ENCODE measurements around the gene DTNB.

DTNB gene

GRCh38 chr2:25639131-25639530 is 34.2 kb downstream of the DTNB start:
- TF ChIP-seq FOXM1 (IDR thresholded peaks at IDR 0.05; ENCODE audit: borderline replicate concordance, low read depth), result no peak

- TF ChIP-seq CEBPB (IDR thresholded peaks at IDR 0.05), result no peak
- TF ChIP-seq RAD21 (IDR thresholded peaks at IDR 0.05; ENCODE audit: low read depth), result no peak
- TF ChIP-seq TCF12 (IDR thresholded peaks at IDR 0.05; ENCODE audit: low read depth), result no peak
- no peak for TF ChIP-seq FOXM1 (IDR thresholded peaks at IDR 0.05; ENCODE audit: borderline replicate concordance, low read depth)
- TF ChIP-seq YY1 (IDR thresholded peaks at IDR 0.05; ENCODE audit: low read depth), result no peak
- no peak for TF ChIP-seq ZBTB7A (IDR thresholded peaks at IDR 0.05; ENCODE audit: low read depth)
- TF ChIP-seq MAX (IDR thresholded peaks at IDR 0.05), result no peak
- no peak for TF ChIP-seq REST (IDR thresholded peaks at IDR 0.05; ENCODE audit: low read depth)
- no peak for TF ChIP-seq TAF1 (IDR thresholded peaks at IDR 0.05; ENCODE audit: low read depth)
- no peak for TF ChIP-seq CREB1 (IDR thresholded peaks at IDR 0.05; ENCODE audit: low read depth)
- TF ChIP-seq TEAD4 (IDR thresholded peaks at IDR 0.05), result no peak
- TF ChIP-seq EP300 (IDR thresholded peaks at IDR 0.05; ENCODE audit: borderline replicate concordance), result no peak
- TF ChIP-seq EGR1 (IDR thresholded peaks at IDR 0.05), result no peak
- no peak for TF ChIP-seq NFIC (IDR thresholded peaks at IDR 0.05)
- no peak for TF ChIP-seq USF1 (IDR thresholded peaks at IDR 0.05)
These were observed 37.6 kb downstream of the DTNB start for GRCh38 chr2:25635797-25636196.

- no peak for TF ChIP-seq CREB1 (IDR thresholded peaks at IDR 0.05; ENCODE audit: low read depth)
- TF ChIP-seq FOXM1 (IDR thresholded peaks at IDR 0.05; ENCODE audit: borderline replicate concordance, low read depth), result no peak
- TF ChIP-seq RAD21 (IDR thresholded peaks at IDR 0.05; ENCODE audit: low read depth), result no peak
- TF ChIP-seq USF1 (IDR thresholded peaks at IDR 0.05), result no peak
- no peak for TF ChIP-seq EGR1 (IDR thresholded peaks at IDR 0.05)
- no peak for TF ChIP-seq TAF1 (IDR thresholded peaks at IDR 0.05; ENCODE audit: low read depth)
- TF ChIP-seq NFIC (IDR thresholded peaks at IDR 0.05), result no peak
- no peak for TF ChIP-seq MAX (IDR thresholded peaks at IDR 0.05)
- TF ChIP-seq CEBPB (IDR thresholded peaks at IDR 0.05), result no peak
- TF ChIP-seq TCF12 (IDR thresholded peaks at IDR 0.05; ENCODE audit: low read depth), result no peak
- no peak for TF ChIP-seq EP300 (IDR thresholded peaks at IDR 0.05; ENCODE audit: borderline replicate concordance)
- TF ChIP-seq REST (IDR thresholded peaks at IDR 0.05; ENCODE audit: low read depth), result no peak
- no peak for TF ChIP-seq YY1 (IDR thresholded peaks at IDR 0.05; ENCODE audit: low read depth)
- TF ChIP-seq TEAD4 (IDR thresholded peaks at IDR 0.05), result no peak
- no peak for TF ChIP-seq ZBTB7A (IDR thresholded peaks at IDR 0.05; ENCODE audit: low read depth)
These were observed 41.0 kb downstream of the DTNB start for GRCh38 chr2:25632396-25632795.

GRCh38 chr2:25624635-25625034 is 48.7 kb downstream of the DTNB start:
- TF ChIP-seq REST (IDR thresholded peaks at IDR 0.05; ENCODE audit: low read depth) (no peak), NFIC (IDR thresholded peaks at IDR 0.05) (no peak), TAF1 (IDR thresholded peaks at IDR 0.05; ENCODE audit: low read depth) (no peak), FOXM1 (IDR thresholded peaks at IDR 0.05; ENCODE audit: borderline replicate concordance, low read depth) (no peak), EP300 (IDR thresholded peaks at IDR 0.05; ENCODE audit: borderline replicate concordance) (no peak), CEBPB (IDR thresholded peaks at IDR 0.05) (no peak), USF1 (IDR thresholded peaks at IDR 0.05) (no peak), ZBTB7A (IDR thresholded peaks at IDR 0.05; ENCODE audit: low read depth) (no peak), TEAD4 (IDR thresholded peaks at IDR 0.05) (no peak), YY1 (IDR thresholded peaks at IDR 0.05; ENCODE audit: low read depth) (no peak), CREB1 (IDR thresholded peaks at IDR 0.05; ENCODE audit: low read depth) (no peak), RAD21 (IDR thresholded peaks at IDR 0.05; ENCODE audit: low read depth) (no peak)
